ENCODE results near the gene PODXL2.
A peak's percentile ranks its signal among the peaks of the same experiment; 100 is the strongest.

The PODXL2 gene

GRCh38 chr3:127714125-127714571 lies 85.2 kb downstream of the PODXL2 start:
- Histone ChIP-seq H3K4me3 (ENCODE audit: severe bottlenecking) (no peak overlapping the region), H3K4me1 (ENCODE audit: insufficient read depth, poor library complexity, severe bottlenecking) (peaks cover 2% of the 10 kb centered on the region), H3K27ac (ENCODE audit: poor library complexity, severe bottlenecking) (no peak overlapping the region), H3K36me3 (ENCODE audit: low read depth) (no peaks in the 10 kb centered on the region), H3K9me3 (ENCODE audit: severe bottlenecking) (no peaks in the 10 kb centered on the region), H3K27me3 (ENCODE audit: insufficient read depth, poor library complexity, severe bottlenecking) (no peaks in the 10 kb centered on the region)
- ATAC-seq (ENCODE audit: low read depth) (no peak), DNase-seq (ENCODE audit: low spot score) (peak; percentile 19)
- no peak for TF ChIP-seq CTCF (IDR thresholded peaks at IDR 0.05; ENCODE audit: poor library complexity, severe bottlenecking)

- DNase-seq (ENCODE audit: low spot score) (peak; percentile 19), ATAC-seq (ENCODE audit: low read depth) (no peak; the same call in 2 of the 3 replicates)
- TF ChIP-seq CTCF (IDR thresholded peaks at IDR 0.05; ENCODE audit: poor library complexity, severe bottlenecking) = no peak
- Histone ChIP-seq H3K4me1 (ENCODE audit: insufficient read depth, poor library complexity, severe bottlenecking) (peaks cover 2% of the 10 kb centered on the region), H3K9me3 (ENCODE audit: severe bottlenecking) (no peaks in the 10 kb centered on the region), H3K27ac (ENCODE audit: poor library complexity, severe bottlenecking) (no peak overlapping the region), H3K36me3 (ENCODE audit: low read depth) (no peaks in the 10 kb centered on the region), H3K4me3 (ENCODE audit: severe bottlenecking) (no peak overlapping the region), H3K27me3 (ENCODE audit: insufficient read depth, poor library complexity, severe bottlenecking) (no peaks in the 10 kb centered on the region)
Observed at GRCh38 chr3:127714866-127715265, 85.9 kb downstream of the PODXL2 start.

- DNase-seq (ENCODE audit: low spot score) (no peak), ATAC-seq (ENCODE audit: low read depth) (no peak)
- Histone ChIP-seq H3K9me3 (ENCODE audit: severe bottlenecking) (no peaks in the 10 kb centered on the region), H3K4me3 (ENCODE audit: severe bottlenecking) (no peak overlapping the region), H3K27me3 (ENCODE audit: insufficient read depth, poor library complexity, severe bottlenecking) (no peaks in the 10 kb centered on the region), H3K36me3 (ENCODE audit: low read depth) (no peaks in the 10 kb centered on the region), H3K27ac (ENCODE audit: poor library complexity, severe bottlenecking) (no peak overlapping the region), H3K4me1 (ENCODE audit: insufficient read depth, poor library complexity, severe bottlenecking) (peaks cover 2% of the 10 kb centered on the region)
- TF ChIP-seq CTCF (IDR thresholded peaks at IDR 0.05; ENCODE audit: poor library complexity, severe bottlenecking) = no peak
Observed at GRCh38 chr3:127715532-127715931, 86.5 kb downstream of the PODXL2 start.

GRCh38 chr3:127716384-127716783 lies 87.4 kb downstream of the PODXL2 start:
- Histone ChIP-seq H3K9me3 (ENCODE audit: severe bottlenecking) (no peaks in the 10 kb centered on the region), H3K27ac (ENCODE audit: poor library complexity, severe bottlenecking) (no peak overlapping the region), H3K4me1 (ENCODE audit: insufficient read depth, poor library complexity, severe bottlenecking) (no peaks in the 10 kb centered on the region), H3K27me3 (ENCODE audit: insufficient read depth, poor library complexity, severe bottlenecking) (no peaks in the 10 kb centered on the region), H3K36me3 (ENCODE audit: low read depth) (no peaks in the 10 kb centered on the region), H3K4me3 (ENCODE audit: severe bottlenecking) (no peak overlapping the region)
- no peak for TF ChIP-seq CTCF (IDR thresholded peaks at IDR 0.05; ENCODE audit: poor library complexity, severe bottlenecking)
- ATAC-seq (ENCODE audit: low read depth) (no peak), DNase-seq (ENCODE audit: low spot score) (no peak)

- H3K9me3 ChIP-seq (ENCODE audit: severe bottlenecking) = no peaks in the 10 kb centered on the region
- TF ChIP-seq CTCF (IDR thresholded peaks at IDR 0.05; ENCODE audit: poor library complexity, severe bottlenecking) = no peak
- H3K4me1 ChIP-seq (ENCODE audit: insufficient read depth, poor library complexity, severe bottlenecking) = no peaks in the 10 kb centered on the region
- DNase-seq (ENCODE audit: low spot score) = peak; percentile 27
- ATAC-seq (ENCODE audit: low read depth) = no peak
- H3K36me3 ChIP-seq (ENCODE audit: low read depth) = no peaks in the 10 kb centered on the region
- no peak overlapping the region for H3K27ac ChIP-seq (ENCODE audit: poor library complexity, severe bottlenecking)
- H3K27me3 ChIP-seq (ENCODE audit: insufficient read depth, poor library complexity, severe bottlenecking) = no peaks in the 10 kb centered on the region
- no peak overlapping the region for H3K4me3 ChIP-seq (ENCODE audit: severe bottlenecking)
Observed at GRCh38 chr3:127717357-127718244, 88.6 kb downstream of the PODXL2 start.

Measured in RWPE2 (cell line).